GM12878 (cell line): ENCODE results near the gene EDN2. TPM values are rescaled to one million over a fixed set of nuclear protein-coding genes. Genes with fewer than 3 reads are reported as not detected.

Experiments
- ATAC-seq: fragments of 200-7000 bp; cut with Tn5 transposase; 3 replicates; pipeline ENCODE4 v1.9.1; 2020; ENCODE audit warnings: mild to moderate bottlenecking, moderate library complexity
- BruUV-seq: library from RNA; stranded (reverse); fragments of 400-500 nt; replicated peaks from 2 replicates; lab custom pipeline; 2021; lab: Mats Ljungman, UMichigan
- CTCF ChIA-PET: fragments of 300-600 bp; sonication (Branson Sonifier 250); formaldehyde crosslinking; extraction: SDS; loops from one replicate; lab custom pipeline; 2021; ENCODE audit warnings: inconsistent platforms; lab: Yijun Ruan, JAX
- POLR2A ChIA-PET: fragments of 350-600 bp; formaldehyde crosslinking; extraction: SDS; loops from one replicate; lab custom pipeline; 2021; ENCODE audit warnings: inconsistent platforms; lab: Charles Lee
- RAD21 ChIA-PET: fragments of 300-600 bp; sonication (Branson Sonifier 250); formaldehyde crosslinking; loops from one replicate; lab custom pipeline; 2023; ENCODE audit warnings: antibody characterized with exemption; ENCODE audit not compliant: unreplicated experiment; lab: Charles Lee
- SMC1A ChIA-PET: fragments of 300-600 bp; sonication (Branson Sonifier 250); formaldehyde crosslinking; loops from one replicate; lab custom pipeline; 2023; ENCODE audit not compliant: unreplicated experiment, uncharacterized antibody; lab: Charles Lee
- DNase-seq: peaks from one replicate; pipeline ENCODE4 v3.0.0-alpha.2; 2011; ENCODE audit warnings: low read depth, low spot score
- FAIRE-seq: peaks from 3 replicates; lab custom pipeline; 2011; peaks lifted over from hg19 to GRCh38; lab: Jason Lieb, UNC
- H2AFZ ChIP-seq: 2 replicates; pipeline ENCODE4 v1.6.0; 2011; ENCODE audit warnings: low read depth, low read length, control low read depth; ENCODE audit not compliant: control insufficient read depth
- H3K27ac ChIP-seq: 2 replicates; pipeline ENCODE4 v1.5.1; 2011; ENCODE audit warnings: control low read depth; ENCODE audit not compliant: control insufficient read depth, insufficient read depth
- H3K27me3 ChIP-seq, 2 experiments: replicated peaks in 1 of 2; 2 replicates each; pipeline versions ENCODE4 v1.6.0 to v1.6.1; 2011; ENCODE audit warnings: low read length in 1 of 2; ENCODE audit not compliant: control insufficient read depth in 2 of 2, insufficient read depth in 2 of 2
- H3K36me3 ChIP-seq, 2 experiments: 2 replicates each; pipeline ENCODE4 v1.5.1; 2011; ENCODE audit warnings: low read length in 1 of 2; ENCODE audit not compliant: control insufficient read depth in 2 of 2, insufficient read depth in 2 of 2
- H3K4me1 ChIP-seq: 2 replicates; pipeline ENCODE4 v1.6.1; 2011; ENCODE audit warnings: mild to moderate bottlenecking, low read length, moderate library complexity, mixed read lengths; ENCODE audit not compliant: control insufficient read depth, insufficient read depth
- H3K4me2 ChIP-seq: 2 replicates; pipeline ENCODE4 v1.6.0; 2011; ENCODE audit warnings: control low read depth; ENCODE audit not compliant: control insufficient read depth, insufficient read depth
- H3K4me3 ChIP-seq: fragments of 200-600 bp; sonication (generic); 2 replicates; pipeline ENCODE4 v1.5.1; 2016
- H3K79me2 ChIP-seq: 2 replicates; pipeline ENCODE4 v1.6.0; 2011; ENCODE audit warnings: low read length; ENCODE audit not compliant: control insufficient read depth, insufficient read depth
- H3K9ac ChIP-seq: 2 replicates; pipeline ENCODE4 v1.8.0; 2011; ENCODE audit warnings: low read length, control low read depth, mixed read lengths; ENCODE audit not compliant: control insufficient read depth, insufficient read depth
- H3K9me3 ChIP-seq: replicated peaks from 3 replicates; pipeline ENCODE4 v1.5.1; 2011; ENCODE audit warnings: mild to moderate bottlenecking, low read length; ENCODE audit not compliant: control insufficient read depth, insufficient read depth
- H4K20me1 ChIP-seq: 2 replicates; pipeline ENCODE4 v1.6.0; 2011; ENCODE audit not compliant: control insufficient read depth, insufficient read depth
- EGR1 ChIP-seq, 2 experiments: IDR thresholded peaks; 1 replicate in 1 of 2; 2 replicates in 1 of 2; pipeline ENCODE4 v1.6.1; 2011 to 2012; ENCODE audit warnings: low read depth in 2 of 2, low read length in 2 of 2, borderline replicate concordance in 1 of 2, mild to moderate bottlenecking in 1 of 2, moderate library complexity in 1 of 2
- KDM1A ChIP-seq: fragments of 200-600 bp; sonication (generic); IDR thresholded peaks from 2 replicates; pipeline ENCODE4 v1.6.1; 2016; ENCODE audit warnings: borderline replicate concordance
- RAD51 ChIP-seq: fragments of 450-650 bp; IDR thresholded peaks from 2 replicates; pipeline ENCODE4 v1.6.1; 2016; ENCODE audit warnings: moderate library complexity, mild to moderate bottlenecking, inconsistent platforms
- RFX5 ChIP-seq: IDR thresholded peaks from 2 replicates; pipeline ENCODE4 v1.6.1; 2011; ENCODE audit warnings: low read depth, low read length, improper control_type of control experiment
- SUPT20H ChIP-seq: IDR thresholded peaks from 2 replicates; pipeline ENCODE4 v1.6.1; 2011; ENCODE audit warnings: low read depth, mild to moderate bottlenecking, low read length, moderate library complexity, borderline replicate concordance; ENCODE audit not compliant: control insufficient read depth
- TARDBP ChIP-seq: IDR thresholded peaks from 2 replicates; pipeline ENCODE4 v1.6.1; 2016; ENCODE audit warnings: borderline replicate concordance
- YBX1 ChIP-seq: fragments of 450-650 bp; IDR thresholded peaks from 2 replicates; pipeline ENCODE4 v1.6.1; 2016; ENCODE audit warnings: antibody characterized with exemption
- ZBED1 ChIP-seq: IDR thresholded peaks from 2 replicates; pipeline ENCODE4 v1.6.1; 2016; ENCODE audit warnings: borderline replicate concordance
- ZNF207 ChIP-seq: fragments of 450-650 bp; IDR thresholded peaks from 2 replicates; pipeline ENCODE4 v1.6.1; 2014; ENCODE audit warnings: antibody characterized with exemption, mild to moderate bottlenecking, borderline replicate concordance
- ZNF622 ChIP-seq: fragments of 450-650 bp; IDR thresholded peaks from 2 replicates; pipeline ENCODE4 v1.6.1; 2017; ENCODE audit warnings: mild to moderate bottlenecking, inconsistent platforms
- WGBS: methylation state at CpG from one replicate; pipeline ENCODE4 v1.1.6; 2016; ENCODE audit warnings: low lambda C conversion rate; ENCODE audit not compliant: insufficient replicate concordance, insufficient coverage; ENCODE audit errors: missing lambda C conversion rate; 5-methylcytosine and 5-hydroxymethylcytosine counted together
- in situ Hi-C: fragments of 300-500 bp; cut with MboI; formaldehyde crosslinking; loops from 9 replicates; pipeline ENCODE4 v1.14.3; 2018; ENCODE audit warnings: mixed read lengths
- intact Hi-C: fragments of 100-400 bp; cut with micrococcal nuclease; formaldehyde crosslinking; loops from one replicate; pipeline ENCODE4 v1.14.2; 2022; ENCODE audit not compliant: unreplicated experiment
- polyA plus RNA-seq, 11 experiments: library from polyadenylated mRNA; depleted of rRNA in 4 of 11; unstranded in 6 of 11; stranded (reverse) in 5 of 11; fragments of >200 nt; fragmentation: Nextera tagmentation in 4 of 11; fragmentation: Illumina TruSeq in 1 of 11; extraction: Ambion mirVana in 4 of 11; extraction: Trizol in 1 of 11; gene quantifications; 1 replicate in 1 of 11; 2 replicates in 10 of 11; pipeline versions ENCODE4 v1.2.1 to v1.2.3, GENCODE V29; 2011 to 2016; ENCODE audit warnings: inconsistent platforms in 2 of 11, missing spikeins in 2 of 11, low read depth in 1 of 11
- total RNA-seq, 4 experiments: library from RNA; depleted of rRNA in 3 of 4; stranded (reverse); fragments of >200 nt in 3 of 4; fragmentation: Illumina TruSeq in 1 of 4; extraction: Trizol in 1 of 4; gene quantifications; 2 replicates each; pipeline versions ENCODE4 v1.2.1 to v1.2.3, GENCODE V29; 2013 to 2021
- TF ChIP-seq, protein P1 (sequence below): IDR thresholded peaks from 2 replicates; pipeline ENCODE4 v1.6.1; 2011; ENCODE audit warnings: low read depth, mild to moderate bottlenecking, low read length, moderate library complexity, borderline replicate concordance; ENCODE audit errors: extremely low read depth
- TF ChIP-seq, protein P2 (sequence below): fragments of 450-650 bp; IDR thresholded peaks from 2 replicates; pipeline ENCODE4 v1.6.1; 2018; ENCODE audit warnings: borderline replicate concordance, mild to moderate bottlenecking; ENCODE audit not compliant: partially characterized antibody
- TF ChIP-seq, protein P3 (sequence below): fragments of 450-650 bp; IDR thresholded peaks from 2 replicates; pipeline ENCODE4 v1.6.1; 2017; ENCODE audit warnings: antibody characterized with exemption, mild to moderate bottlenecking, moderate library complexity
- TF ChIP-seq, protein P4 (sequence below): fragments of 450-650 bp; IDR thresholded peaks from 2 replicates; pipeline ENCODE4 v1.6.1; 2016; ENCODE audit warnings: mild to moderate bottlenecking

Gene EDN2
- total and polyA plus RNA-seq, 10 of the 15 experiments (the other 5 are each of a cell fraction or from before 2014, with no cell fraction given) = 0.11 to 1.5 (median 0.43) TPM; not detected in 1

DNA sequence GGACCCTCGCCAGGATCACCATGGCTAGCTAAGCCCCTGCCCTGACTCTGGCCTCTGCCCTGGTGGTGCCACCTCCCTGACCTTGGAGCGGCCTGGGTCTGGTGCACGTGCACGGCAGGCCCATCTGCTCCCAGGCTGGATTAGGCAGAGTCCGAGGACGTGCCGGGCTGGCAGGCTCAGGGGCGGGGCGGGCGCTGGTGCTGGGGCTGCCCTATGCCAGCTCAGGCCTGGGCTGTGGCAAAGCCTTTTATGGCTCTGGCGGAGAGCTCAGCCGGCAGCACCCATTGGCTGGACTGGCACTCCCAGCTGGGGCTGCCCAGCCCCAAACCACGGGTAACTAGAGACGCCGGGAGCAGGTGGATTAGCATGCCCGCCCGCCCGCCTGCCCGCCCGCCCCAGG lies 17.1 kb upstream of the EDN2 start (continued):
- TF ChIP-seq, protein P1, sequence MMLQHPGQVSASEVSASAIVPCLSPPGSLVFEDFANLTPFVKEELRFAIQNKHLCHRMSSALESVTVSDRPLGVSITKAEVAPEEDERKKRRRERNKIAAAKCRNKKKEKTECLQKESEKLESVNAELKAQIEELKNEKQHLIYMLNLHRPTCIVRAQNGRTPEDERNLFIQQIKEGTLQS = no peak
- TF ChIP-seq ZNF207 (no peak), RAD51 (no peak), KDM1A (no peak), YBX1 (no peak), ZBED1 (no peak)
- TF ChIP-seq, protein P2, sequence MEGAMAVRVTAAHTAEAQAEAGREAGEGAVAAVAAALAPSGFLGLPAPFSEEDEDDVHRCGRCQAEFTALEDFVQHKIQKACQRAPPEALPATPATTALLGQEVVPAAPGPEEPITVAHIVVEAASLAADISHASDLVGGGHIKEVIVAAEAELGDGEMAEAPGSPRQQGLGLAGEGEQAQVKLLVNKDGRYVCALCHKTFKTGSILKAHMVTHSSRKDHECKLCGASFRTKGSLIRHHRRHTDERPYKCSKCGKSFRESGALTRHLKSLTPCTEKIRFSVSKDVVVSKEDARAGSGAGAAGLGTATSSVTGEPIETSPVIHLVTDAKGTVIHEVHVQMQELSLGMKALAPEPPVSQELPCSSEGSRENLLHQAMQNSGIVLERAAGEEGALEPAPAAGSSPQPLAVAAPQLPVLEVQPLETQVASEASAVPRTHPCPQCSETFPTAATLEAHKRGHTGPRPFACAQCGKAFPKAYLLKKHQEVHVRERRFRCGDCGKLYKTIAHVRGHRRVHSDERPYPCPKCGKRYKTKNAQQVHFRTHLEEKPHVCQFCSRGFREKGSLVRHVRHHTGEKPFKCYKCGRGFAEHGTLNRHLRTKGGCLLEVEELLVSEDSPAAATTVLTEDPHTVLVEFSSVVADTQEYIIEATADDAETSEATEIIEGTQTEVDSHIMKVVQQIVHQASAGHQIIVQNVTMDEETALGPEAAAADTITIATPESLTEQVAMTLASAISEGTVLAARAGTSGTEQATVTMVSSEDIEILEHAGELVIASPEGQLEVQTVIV = no peak

DNA sequence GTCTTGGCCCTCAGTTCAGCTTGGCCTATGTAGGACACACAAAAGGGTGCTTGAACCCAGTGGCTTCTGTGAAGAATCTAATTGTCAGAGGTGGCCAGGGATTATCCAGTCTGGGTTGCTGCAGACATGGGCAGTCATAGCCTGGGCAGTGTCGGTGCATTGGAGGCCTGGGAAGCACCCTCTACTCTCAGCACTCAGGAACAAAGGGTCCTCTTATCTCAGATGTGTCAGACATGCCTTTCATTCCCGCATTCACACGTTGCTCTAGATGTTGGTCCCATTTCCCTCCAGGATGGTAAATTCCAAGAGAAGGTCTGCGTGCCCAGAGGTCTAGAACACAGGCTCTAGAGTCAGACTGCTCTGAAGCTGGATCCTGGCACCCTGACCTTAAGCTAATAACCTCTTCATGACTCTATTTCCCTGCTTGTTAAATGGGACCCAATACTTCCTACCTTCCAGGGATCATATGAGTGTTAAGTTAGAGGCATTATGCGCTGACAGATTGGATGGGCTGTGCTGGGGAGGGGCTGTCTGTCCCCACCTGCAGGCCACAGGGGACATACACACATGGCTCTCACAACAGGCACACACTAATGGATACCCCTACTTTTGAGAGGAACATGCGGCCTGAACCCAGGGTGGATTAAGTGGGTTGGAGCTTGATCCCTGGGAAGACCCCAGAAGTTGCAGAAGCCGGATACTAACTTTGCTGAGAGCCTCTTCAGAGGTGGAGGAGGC lies 16.5 kb upstream of the EDN2 start:
- SMC1A ChIA-PET = no interaction called here
- Histone ChIP-seq H3K79me2 (no peaks in the 10 kb centered on the region), H3K4me2 (no peak overlapping the region), H3K27ac (no peak overlapping the region), H3K4me3 (no peak overlapping the region), H3K27me3 (no peaks in the 10 kb centered on the region; a peak in 2 of 4 replicates), H2AFZ (no peak overlapping the region), H3K36me3 (no peaks in the 10 kb centered on the region), H3K9me3 (no peaks in the 10 kb centered on the region), H3K9ac (no peak overlapping the region), H4K20me1 (no peaks in the 10 kb centered on the region), H3K4me1 (peaks cover 8% of the 10 kb centered on the region)
- DNase-seq (no peak), ATAC-seq (no peak), FAIRE-seq (no peak)
- POLR2A ChIA-PET = no interaction called here
- CTCF ChIA-PET = interaction anchor here (0.7 to 2.8 kb wide), 2 partner anchors 8 to 26 kb away, joined by 3 to 14 read pairs; no protein-coding TSS in a partner anchor
- RAD21 ChIA-PET = no interaction called here
- intact Hi-C loops = no loop called here
- no TSS peak for BruUV-seq
- in situ Hi-C loops = no loop called here
- 47% methylated on average over 7 of the region's 7 CpGs for WGBS
- TF ChIP-seq RFX5 (no peak), TARDBP (no peak), SUPT20H (no peak), EGR1 (IDR thresholded peaks at IDR 0.05; ENCODE audit: borderline replicate concordance in 1 of 2, low read depth in 2 of 2, low read length in 2 of 2) (no peak), ZNF622 (no peak)
- TF ChIP-seq, protein P3, sequence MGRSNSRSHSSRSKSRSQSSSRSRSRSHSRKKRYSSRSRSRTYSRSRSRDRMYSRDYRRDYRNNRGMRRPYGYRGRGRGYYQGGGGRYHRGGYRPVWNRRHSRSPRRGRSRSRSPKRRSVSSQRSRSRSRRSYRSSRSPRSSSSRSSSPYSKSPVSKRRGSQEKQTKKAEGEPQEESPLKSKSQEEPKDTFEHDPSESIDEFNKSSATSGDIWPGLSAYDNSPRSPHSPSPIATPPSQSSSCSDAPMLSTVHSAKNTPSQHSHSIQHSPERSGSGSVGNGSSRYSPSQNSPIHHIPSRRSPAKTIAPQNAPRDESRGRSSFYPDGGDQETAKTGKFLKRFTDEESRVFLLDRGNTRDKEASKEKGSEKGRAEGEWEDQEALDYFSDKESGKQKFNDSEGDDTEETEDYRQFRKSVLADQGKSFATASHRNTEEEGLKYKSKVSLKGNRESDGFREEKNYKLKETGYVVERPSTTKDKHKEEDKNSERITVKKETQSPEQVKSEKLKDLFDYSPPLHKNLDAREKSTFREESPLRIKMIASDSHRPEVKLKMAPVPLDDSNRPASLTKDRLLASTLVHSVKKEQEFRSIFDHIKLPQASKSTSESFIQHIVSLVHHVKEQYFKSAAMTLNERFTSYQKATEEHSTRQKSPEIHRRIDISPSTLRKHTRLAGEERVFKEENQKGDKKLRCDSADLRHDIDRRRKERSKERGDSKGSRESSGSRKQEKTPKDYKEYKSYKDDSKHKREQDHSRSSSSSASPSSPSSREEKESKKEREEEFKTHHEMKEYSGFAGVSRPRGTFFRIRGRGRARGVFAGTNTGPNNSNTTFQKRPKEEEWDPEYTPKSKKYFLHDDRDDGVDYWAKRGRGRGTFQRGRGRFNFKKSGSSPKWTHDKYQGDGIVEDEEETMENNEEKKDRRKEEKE = no peak
- TF ChIP-seq, protein P1 = no peak
- TF ChIP-seq, protein P4, sequence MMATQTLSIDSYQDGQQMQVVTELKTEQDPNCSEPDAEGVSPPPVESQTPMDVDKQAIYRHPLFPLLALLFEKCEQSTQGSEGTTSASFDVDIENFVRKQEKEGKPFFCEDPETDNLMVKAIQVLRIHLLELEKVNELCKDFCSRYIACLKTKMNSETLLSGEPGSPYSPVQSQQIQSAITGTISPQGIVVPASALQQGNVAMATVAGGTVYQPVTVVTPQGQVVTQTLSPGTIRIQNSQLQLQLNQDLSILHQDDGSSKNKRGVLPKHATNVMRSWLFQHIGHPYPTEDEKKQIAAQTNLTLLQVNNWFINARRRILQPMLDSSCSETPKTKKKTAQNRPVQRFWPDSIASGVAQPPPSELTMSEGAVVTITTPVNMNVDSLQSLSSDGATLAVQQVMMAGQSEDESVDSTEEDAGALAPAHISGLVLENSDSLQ = no peak
